Stimulated activated CD8-positive, alpha-beta memory T cell treated with anti-CD3 and anti-CD28 coated beads, Interleukin-15, amount 100 ng/mL, for 24 hours (primary cell): ENCODE results near the gene TNIP2.
"Not testable (repeated sequence)": the region's sequence is repeated elsewhere in the genome, so short reads cannot be mapped to it uniquely, and the experiment has no call there.

Source experiments
- DNase-seq: peaks from one replicate; pipeline ENCODE4 v3.0.0-alpha.2; 2020; ENCODE audit warnings: low read depth

TNIP2 gene

DNA sequence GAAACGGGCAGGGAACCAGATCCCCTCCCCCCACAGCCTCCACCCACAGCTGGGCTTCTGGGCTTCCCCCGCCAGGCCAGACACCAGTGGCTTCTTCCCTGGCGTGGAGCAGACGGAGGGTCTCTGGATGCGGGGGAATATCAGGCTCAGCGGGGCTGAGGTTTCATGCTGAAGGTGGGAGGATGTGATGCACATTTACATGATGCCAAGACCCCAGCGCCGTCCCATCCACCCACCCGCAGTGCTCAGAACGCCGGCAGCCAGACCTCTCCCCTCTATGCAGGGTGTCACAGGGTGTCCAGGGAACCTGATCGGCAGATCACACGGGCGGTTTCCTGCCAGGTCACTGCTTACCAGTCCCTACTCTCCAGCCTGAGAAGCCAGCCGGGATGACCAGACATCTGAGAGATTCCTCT lies 12.8 kb upstream of the TNIP2 start:
- DNase-seq, result no peak

DNA sequence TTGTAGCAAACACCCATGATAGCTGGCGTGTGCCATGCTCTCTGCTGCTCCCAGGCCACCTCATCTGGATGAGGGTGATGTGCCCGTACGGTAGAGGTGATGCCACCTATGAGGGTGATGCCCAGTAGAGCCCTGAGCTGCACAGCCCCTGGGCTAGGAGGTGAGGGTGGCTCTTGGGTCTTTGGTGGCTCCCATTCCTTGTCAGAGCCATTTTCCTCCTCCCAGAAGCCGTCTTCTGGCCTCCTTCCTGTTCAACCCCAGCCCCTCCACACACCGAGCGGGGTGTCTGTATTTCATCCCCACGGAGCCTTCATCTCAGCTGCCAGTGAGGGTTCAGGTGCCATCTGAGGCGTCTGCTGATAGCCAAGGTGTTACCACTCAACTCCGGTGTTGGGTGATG lies 12.0 kb upstream of the TNIP2 start:
- no peak for DNase-seq

- DNase-seq, result no peak
Measured at GRCh38 chr4:2767705-2768074, 11.6 kb upstream of the TNIP2 start.

GRCh38 chr4:2767046-2767704 lies 11.0 kb upstream of the TNIP2 start:
- DNase-seq, result no peak

GRCh38 chr4:2765832-2766526 lies 9.8 kb upstream of the TNIP2 start:
- DNase-seq, result no peak

- DNase-seq, result no peak
Measured at GRCh38 chr4:2763511-2763967, 7.4 kb upstream of the TNIP2 start.

DNA sequence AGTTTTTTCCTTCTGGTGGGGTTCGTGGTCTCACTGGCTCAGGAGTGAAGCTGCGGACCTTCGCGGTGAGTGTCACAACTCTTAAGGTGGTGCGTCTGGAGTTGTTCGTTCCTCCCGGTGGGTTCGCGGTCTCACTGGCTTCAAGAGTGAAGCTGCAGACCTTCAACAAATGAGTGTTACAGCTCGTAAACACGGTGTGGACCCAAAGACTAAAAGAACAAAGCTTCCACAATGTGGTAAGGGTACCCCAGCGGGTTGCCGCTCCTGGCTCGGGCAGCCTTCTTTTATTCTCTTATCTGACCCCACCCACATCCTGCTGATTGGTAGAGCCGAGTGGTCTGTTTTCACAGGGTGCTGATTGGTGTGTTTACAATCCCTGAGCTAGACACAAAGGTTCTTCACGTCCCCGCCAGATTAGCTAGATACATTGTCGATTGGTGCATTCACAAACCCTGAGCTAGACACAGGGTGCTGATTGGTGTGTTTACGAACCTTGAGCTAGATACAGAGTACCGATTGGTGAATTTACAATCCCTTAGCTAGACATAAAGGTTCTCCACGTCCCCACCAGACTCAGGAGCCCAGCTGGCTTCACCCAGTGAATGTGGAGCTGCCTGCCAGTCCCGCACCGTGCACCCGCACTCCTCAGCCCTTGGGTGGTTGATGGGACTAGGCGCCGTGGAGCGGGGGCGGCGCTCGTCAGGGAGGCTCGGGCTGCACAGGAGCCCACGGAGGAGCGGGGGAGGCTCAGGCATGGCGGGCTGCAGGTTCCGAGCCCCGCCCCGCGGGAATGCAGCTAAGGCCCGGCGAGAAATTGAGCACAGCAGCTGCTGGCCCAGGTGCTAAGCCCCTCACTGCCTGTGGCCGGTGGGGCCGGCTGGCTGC lies 6.6 kb upstream of the TNIP2 start:
- not testable (repeated sequence) for DNase-seq

DNA sequence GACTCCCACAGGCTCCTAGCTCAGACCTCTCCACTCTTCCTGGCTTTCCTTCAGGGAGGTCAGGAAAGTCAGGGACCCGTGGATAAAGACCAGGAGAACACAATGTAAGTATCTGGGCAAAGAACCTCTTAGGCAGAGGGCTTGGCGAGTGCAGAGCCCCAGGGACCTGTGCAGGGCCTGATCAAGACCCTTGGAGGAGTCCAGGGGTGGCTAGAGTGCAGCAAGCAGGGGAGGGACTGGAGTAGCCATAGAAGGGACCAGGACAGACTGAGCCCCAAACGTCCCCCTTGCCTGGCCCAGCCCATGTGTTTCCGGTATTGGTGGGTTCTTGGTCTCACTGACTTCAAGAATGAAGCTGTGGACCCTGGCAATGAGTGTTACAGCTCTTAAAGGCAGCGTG lies 5.9 kb upstream of the TNIP2 start:
- no peak for DNase-seq

GRCh38 chr4:2761035-2761923 lies 5.1 kb upstream of the TNIP2 start:
- no peak for DNase-seq

DNA sequence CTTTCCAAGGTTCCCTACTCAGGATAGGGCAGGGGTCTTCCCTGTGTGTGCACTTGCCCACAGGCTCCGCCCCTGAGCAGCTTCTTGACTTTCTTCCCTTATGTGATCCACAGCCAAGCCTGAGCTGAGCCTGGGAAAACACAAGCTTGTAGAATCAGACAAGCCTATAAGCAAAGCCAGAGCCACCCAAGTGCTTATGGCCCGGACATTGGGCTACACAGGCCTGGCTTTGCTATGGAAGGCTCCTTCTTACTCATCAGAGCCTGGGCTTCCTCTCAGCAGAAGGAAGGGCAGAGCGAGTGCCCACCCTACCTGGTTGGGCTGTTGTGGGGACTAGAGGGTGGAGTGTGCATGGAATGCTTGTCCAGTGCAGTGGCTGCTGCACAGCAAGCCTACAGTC lies 1.3 kb upstream of the TNIP2 start:
- DNase-seq, result no peak

DNA sequence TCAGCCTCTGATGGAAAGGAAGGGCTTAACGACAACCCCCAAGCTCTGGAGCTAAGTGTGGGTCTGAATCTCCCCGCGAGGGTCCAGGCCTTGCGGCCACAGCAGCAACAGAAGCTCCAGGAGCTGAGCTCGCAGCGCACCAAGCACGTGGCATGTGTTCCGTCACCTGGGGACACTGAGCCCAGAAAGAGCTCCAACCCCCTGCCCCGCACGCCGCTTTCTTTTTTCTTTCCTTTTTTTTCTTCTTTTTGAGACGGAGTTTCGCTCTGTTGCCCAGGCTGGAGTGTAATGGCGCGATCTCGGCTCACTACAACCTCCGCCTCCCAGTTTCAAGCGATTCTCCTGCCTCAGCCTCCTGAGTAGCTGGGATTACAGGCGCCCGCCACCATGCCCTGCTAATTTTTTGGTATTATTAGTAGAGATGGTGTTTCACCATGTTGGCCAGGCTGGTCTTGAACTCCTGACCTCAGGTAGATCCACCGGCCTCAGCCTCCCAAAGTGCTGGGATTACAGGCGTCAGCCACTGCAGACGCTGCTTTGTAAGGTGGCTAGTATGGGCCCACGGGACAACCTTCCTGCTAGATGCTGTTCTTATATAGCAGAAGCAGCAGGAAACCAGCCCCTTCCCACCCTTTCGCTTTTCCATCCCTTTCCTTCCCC lies 685 bp upstream of the TNIP2 start:
- no peak for DNase-seq

DNA sequence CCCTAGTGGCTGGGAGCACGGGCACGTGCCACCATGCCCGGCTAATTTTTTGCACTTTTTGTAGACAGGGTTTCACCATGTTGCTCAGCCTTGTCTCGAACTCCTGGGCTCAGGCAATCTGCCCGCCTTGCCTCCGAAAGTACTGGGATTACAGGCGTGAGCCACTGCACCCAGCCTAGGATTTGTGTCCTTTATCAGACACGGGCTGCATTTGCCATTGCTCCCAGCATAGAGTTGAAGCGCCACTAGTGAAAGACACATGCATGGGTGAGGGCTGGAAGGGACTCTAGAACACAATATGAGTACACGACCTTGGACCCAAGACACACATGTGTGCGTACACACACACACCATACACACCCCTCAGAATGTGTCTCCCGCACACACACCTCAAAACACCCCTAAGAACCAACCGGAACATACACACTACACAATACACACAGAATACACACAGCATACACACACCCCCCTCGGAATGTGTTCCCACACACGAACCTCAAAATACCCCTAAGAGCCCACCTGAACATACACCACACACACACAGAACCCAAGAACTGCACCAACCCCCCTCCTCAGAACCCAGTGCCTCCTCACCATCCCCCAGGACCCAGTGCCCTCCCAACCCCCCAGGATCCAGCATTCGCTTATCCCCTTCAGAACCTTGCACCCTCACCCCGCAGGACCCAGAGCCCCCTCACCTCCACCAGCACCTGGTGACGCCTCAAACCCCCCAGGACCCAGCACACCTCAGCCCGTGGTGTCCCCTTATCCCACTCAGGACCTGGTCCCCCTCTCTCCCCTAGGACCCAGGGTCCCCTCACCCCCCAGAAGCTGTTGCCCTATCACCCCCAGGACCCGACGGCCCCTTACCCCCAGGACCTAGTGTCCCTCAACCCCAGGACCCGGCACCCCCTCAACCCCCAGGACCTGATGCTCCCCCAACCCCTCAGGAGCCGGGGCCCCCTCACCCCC lies 1.0 kb downstream of the TNIP2 start:
- DNase-seq, result no peak

DNA sequence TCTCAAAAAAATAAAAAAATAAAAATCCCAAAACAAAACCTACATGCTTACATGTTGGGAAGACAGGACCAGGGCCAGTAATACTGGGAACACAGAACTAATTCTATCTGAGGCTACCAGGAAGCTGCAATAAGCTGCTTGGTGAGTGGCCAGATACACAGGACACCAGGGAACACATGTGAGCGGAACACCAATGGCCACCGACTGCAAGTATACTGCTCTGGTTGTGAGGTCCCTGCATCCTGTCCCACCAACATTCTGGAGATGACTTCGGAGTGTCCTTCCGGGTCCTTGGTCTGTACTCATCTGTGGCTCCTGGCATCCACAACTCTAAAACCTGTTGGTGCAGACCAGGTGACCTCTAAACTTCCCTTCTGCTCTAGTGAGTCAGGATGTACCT lies 2.7 kb downstream of the TNIP2 start:
- no peak for DNase-seq

- no peak for DNase-seq
Measured at GRCh38 chr4:2750719-2751605, 5.2 kb downstream of the TNIP2 start.

GRCh38 chr4:2746891-2747695 lies 9.0 kb downstream of the TNIP2 start:
- DNase-seq, result no peak

- peak; percentile 52 for DNase-seq
Measured at GRCh38 chr4:2745981-2746806, 9.9 kb downstream of the TNIP2 start.

DNA sequence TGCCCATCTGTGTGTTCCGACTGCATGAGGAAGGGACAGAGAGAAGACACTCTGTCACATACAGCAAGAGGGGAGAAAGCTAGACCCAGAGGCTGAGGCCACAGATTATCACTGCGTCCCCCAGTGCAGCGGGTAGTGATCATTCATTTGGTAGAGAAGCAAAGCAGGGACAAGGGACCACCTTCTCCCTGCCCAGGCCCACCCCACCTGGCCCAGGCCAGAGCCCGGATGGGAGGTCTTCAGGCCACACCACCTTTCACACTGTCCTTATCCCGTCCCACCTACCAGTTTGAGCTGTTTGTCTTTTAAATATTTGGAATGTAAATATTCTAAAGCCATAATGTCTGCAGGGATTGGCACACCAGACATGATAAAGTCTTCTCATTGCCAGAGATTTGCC lies 10.6 kb downstream of the TNIP2 start:
- no peak for DNase-seq
